Left ventricle myocardium inferior (tissue), 1 donor: Measurements from ENCODE around the gene ITGA7. TPM values are rescaled to one million over a fixed set of nuclear protein-coding genes. Genes with fewer than 3 reads are reported as not detected.

ENCODE experiments used
- DNase-seq: peaks from one replicate; pipeline ENCODE4 v3.0.0-alpha.2; 2020
- H3K27ac ChIP-seq: fragments of 200-600 bp; replicated peaks from 2 replicates; pipeline ENCODE4 v1.8.0; 2021
- H3K27me3 ChIP-seq: fragments of 200-600 bp; 2 replicates; pipeline ENCODE4 v1.8.0; 2021; ENCODE audit warnings: low read depth
- H3K36me3 ChIP-seq: fragments of 200-600 bp; 2 replicates; pipeline ENCODE4 v1.8.0; 2021
- H3K4me1 ChIP-seq: fragments of 200-600 bp; 2 replicates; pipeline ENCODE4 v1.8.0; 2021
- H3K4me3 ChIP-seq: fragments of 200-600 bp; 2 replicates; pipeline ENCODE4 v1.8.0; 2021; ENCODE audit warnings: mild to moderate bottlenecking, moderate library complexity
- H3K9me3 ChIP-seq: fragments of 200-600 bp; replicated peaks from 2 replicates; pipeline ENCODE4 v1.8.0; 2021
- intact Hi-C: fragments of 100-400 bp; cut with micrococcal nuclease; formaldehyde crosslinking; loops from one replicate; pipeline ENCODE4 v1.11.0; 2022
- total RNA-seq: library from RNA; stranded (reverse); fragmentation: NEBNext Ultra II Directional; extraction: Animal tissue kit (Norgen Biotek cat#: 25700); gene quantifications from one replicate; pipeline ENCODE4 v1.2.1, GENCODE V29; 2021
- TF ChIP-seq, protein P1 (sequence below): fragments of 200-600 bp; IDR thresholded peaks from 2 replicates; pipeline ENCODE4 v1.8.0; 2021; ENCODE audit warnings: antibody characterized with exemption, mild to moderate bottlenecking, borderline replicate concordance
- donor health status: DM: no; HTN: yes; CAD: no; lungs with severe emphysema.

ITGA7 gene
- total RNA-seq, 1 donor from 2014 or later: 520 TPM

DNA sequence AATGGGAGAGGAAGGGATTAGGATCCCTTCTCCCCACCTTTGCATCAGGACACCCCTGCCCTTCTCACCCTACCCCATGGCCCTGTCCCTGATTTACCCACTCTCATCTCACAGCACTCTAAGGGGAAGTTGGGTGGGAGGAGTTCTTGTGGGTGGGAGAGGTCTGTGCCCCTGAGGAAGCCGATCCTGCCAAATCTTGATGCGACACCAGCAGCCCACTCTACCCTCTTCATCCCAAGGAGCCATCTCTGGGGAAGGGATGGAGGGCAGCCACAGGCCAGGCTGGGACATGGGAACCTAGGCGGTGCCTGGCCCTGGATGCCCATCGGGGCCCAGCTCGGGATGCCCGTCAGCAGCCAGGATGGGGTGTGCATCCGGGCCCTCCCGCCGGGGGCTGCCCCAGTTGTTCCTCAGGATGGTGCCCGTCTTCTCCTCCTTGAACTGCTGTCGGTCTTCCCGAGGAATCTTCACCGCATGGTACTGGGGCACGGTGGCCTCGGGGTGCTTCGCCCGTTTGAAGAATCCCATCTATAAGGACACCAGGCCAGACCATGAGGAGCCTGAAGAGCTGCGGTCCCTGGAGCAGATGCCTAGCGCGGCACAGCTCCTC lies 22.8 kb downstream of the ITGA7 start:
- TF ChIP-seq, protein P1, sequence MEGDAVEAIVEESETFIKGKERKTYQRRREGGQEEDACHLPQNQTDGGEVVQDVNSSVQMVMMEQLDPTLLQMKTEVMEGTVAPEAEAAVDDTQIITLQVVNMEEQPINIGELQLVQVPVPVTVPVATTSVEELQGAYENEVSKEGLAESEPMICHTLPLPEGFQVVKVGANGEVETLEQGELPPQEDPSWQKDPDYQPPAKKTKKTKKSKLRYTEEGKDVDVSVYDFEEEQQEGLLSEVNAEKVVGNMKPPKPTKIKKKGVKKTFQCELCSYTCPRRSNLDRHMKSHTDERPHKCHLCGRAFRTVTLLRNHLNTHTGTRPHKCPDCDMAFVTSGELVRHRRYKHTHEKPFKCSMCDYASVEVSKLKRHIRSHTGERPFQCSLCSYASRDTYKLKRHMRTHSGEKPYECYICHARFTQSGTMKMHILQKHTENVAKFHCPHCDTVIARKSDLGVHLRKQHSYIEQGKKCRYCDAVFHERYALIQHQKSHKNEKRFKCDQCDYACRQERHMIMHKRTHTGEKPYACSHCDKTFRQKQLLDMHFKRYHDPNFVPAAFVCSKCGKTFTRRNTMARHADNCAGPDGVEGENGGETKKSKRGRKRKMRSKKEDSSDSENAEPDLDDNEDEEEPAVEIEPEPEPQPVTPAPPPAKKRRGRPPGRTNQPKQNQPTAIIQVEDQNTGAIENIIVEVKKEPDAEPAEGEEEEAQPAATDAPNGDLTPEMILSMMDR: no peak
- H3K27me3 ChIP-seq: no peaks in the 10 kb centered on the region
- DNase-seq: no peak
- intact Hi-C loops: no loop called here
- no peak overlapping the region for H3K4me3 ChIP-seq
- peaks cover 29% of the 10 kb centered on the region for H3K36me3 ChIP-seq
- peaks cover 24% of the 10 kb centered on the region for H3K4me1 ChIP-seq
- no peak overlapping the region for H3K27ac ChIP-seq
- no peaks in the 10 kb centered on the region for H3K9me3 ChIP-seq

DNA sequence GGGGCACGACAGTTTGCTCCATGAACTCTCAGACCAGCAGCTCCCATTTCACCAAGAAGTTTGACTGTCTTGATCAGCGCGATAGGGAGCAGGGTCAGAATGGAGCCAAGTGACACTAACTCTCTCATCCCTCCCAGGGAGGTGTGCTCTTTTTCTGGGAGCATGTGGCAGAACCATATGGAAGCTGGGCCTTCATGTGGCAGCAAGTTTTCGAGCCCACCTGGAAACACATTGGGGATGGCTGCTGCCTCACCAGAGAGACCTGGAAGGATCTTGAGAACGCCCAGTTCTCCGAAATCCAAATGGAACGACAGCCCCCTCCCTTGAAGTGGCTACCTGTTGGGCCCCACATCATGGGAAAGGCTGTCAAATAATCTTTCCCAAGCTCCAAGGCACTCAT lies 24.0 kb downstream of the ITGA7 start:
- no peaks in the 10 kb centered on the region for H3K9me3 ChIP-seq
- no peak overlapping the region for H3K4me3 ChIP-seq
- no peak overlapping the region for H3K27ac ChIP-seq
- DNase-seq: no peak
- peaks cover 24% of the 10 kb centered on the region for H3K4me1 ChIP-seq
- H3K36me3 ChIP-seq: peaks cover 22% of the 10 kb centered on the region
- TF ChIP-seq, protein P1: no peak
- no peaks in the 10 kb centered on the region for H3K27me3 ChIP-seq
- intact Hi-C loops: no loop called here

DNA sequence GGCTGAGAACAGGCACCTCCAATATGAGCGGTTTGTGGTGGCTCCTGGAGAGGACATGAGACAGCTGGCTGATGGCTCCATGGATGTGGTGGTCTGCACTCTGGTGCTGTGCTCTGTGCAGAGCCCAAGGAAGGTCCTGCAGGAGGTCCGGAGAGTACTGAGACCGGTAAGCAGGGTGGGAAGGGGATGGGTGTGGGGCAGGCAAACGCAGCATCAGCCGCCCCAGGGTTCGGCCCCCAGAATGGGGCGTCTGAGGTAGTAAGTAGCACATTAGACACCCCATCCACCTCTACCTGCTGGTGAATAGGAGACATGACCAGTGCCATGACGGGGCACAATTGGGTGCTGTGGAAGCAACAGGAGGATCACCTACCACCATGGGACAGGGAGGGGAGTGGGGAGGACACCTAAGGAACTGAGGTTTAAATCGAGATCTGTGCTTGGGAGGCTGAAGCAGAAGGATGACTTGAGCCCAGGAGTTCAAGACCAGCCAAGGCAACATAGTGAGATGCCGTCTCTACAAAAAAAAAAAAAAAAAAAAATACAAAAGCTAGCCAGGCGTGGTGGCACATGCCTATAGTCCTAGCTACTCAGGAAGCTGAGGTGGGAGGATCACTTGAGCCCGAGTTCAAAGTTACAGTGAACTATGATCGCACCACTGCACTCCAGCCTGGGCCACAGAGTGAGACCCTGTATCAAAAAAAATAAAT lies 25.5 kb downstream of the ITGA7 start:
- Histone ChIP-seq H3K27me3 (no peaks in the 10 kb centered on the region), H3K4me3 (peak overlapping the region; percentile 62), H3K9me3 (no peaks in the 10 kb centered on the region), H3K36me3 (peaks cover 12% of the 10 kb centered on the region), H3K27ac (peak overlapping the region; percentile 82), H3K4me1 (peaks cover 24% of the 10 kb centered on the region)
- intact Hi-C loops: no loop called here
- DNase-seq: no peak
- TF ChIP-seq, protein P1: no peak

DNA sequence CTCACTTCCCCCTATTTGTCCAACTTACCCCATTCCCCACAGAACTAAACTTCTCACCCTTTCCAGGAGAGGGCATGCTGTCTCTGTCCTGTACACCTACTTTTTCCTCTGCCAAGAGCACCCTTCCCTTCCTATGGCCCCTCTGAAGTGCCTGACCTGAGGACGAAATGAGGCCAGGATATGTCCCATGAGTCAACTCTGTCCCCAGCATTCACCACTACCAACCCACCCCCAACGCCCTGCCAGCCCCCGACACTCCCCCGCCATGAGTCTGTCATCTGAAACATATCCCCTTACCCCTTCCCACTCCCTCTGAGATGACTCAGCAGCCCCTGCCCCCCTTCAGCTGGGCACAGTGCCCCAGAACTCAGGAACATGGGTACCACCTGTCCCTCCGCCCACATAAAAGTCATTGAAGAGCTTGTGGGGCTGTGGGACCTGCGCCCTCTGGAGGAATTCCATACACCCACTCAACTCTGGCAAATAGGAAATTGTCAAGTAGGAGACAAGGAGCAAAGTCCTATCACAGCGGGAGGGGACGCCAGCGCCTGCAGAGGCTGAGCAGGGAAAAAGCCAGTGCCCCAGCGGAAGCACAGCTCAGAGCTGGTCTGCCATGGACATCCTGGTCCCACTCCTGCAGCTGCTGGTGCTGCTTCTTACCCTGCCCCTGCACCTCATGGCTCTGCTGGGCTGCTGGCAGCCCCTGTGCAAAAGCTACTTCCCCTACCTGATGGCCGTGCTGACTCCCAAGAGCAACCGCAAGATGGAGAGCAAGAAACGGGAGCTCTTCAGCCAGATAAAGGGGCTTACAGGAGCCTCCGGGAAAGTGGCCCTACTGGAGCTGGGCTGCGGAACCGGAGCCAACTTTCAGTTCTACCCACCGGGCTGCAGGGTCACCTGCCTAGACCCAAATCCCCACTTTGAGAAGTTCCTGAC lies 26.3 kb downstream of the ITGA7 start:
- no peaks in the 10 kb centered on the region for H3K27me3 ChIP-seq
- peak; percentile 54 for DNase-seq
- peak overlapping the region; percentile 62 for H3K4me3 ChIP-seq
- intact Hi-C loops: no loop called here
- H3K4me1 ChIP-seq: peaks cover 24% of the 10 kb centered on the region
- TF ChIP-seq, protein P1: peak; percentile 43
- peaks cover 9% of the 10 kb centered on the region for H3K36me3 ChIP-seq
- H3K27ac ChIP-seq: peak overlapping the region; percentile 82
- no peaks in the 10 kb centered on the region for H3K9me3 ChIP-seq

DNA sequence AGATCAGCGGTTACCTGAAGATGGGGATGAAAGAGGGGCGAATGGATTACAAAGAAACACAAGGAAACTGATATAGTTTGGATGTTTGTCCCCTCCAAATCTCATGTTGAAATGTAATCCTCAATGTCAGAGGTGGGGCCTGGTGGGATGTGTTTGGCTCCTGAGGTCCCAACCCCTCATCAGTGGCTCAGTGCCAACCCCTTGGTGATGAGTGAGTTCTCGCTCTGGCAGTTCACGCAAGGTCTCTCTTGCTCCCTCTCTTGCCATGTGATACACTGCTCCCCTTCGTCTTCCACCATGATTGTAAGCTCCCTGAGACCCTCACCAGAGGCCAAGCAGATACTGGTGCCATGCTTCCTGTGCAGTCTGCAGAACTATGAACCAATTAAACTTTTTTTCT lies 28.0 kb downstream of the ITGA7 start:
- DNase-seq: peak; percentile 5
- TF ChIP-seq, protein P1: no peak
- no peaks in the 10 kb centered on the region for H3K27me3 ChIP-seq
- no peaks in the 10 kb centered on the region for H3K9me3 ChIP-seq
- intact Hi-C loops: no loop called here
- no peaks in the 10 kb centered on the region for H3K36me3 ChIP-seq
- H3K4me3 ChIP-seq: no peak overlapping the region
- H3K27ac ChIP-seq: no peak overlapping the region
- peaks cover 24% of the 10 kb centered on the region for H3K4me1 ChIP-seq
